HG02870 (cell line): ENCODE data around the gene ZNRF1.
A peak's percentile ranks its signal among the peaks of the same experiment; 100 is the strongest.

ENCODE experiments used
- ATAC-seq: cut with Tn5 transposase; IDR thresholded peaks from one replicate; pipeline ENCODE4 v1.9.1; 2021; ENCODE audit warnings: mild to moderate bottlenecking, moderate library complexity; ENCODE audit not compliant: unreplicated experiment

ZNRF1 gene

GRCh38 chr16:75138636-75139035 is 139.8 kb downstream of the ZNRF1 start:
- no peak for ATAC-seq

- ATAC-seq, result no peak
Measured at GRCh38 chr16:75139498-75139897, 140.7 kb downstream of the ZNRF1 start.

- no peak for ATAC-seq
Measured at GRCh38 chr16:75143941-75144340, 145.1 kb downstream of the ZNRF1 start.

- no peak for ATAC-seq
Measured at GRCh38 chr16:75147968-75148310, 149.1 kb downstream of the ZNRF1 start.

- peak; percentile 74 for ATAC-seq
Measured at GRCh38 chr16:75148311-75149195, 149.7 kb downstream of the ZNRF1 start, which contains the start of gene ZFP1. Gene ZFP1, plus strand, starts transcription at chr16:75148524. Its CDS starts 4,428 bp downstream, at chr16:75152952.

GRCh38 chr16:75151798-75152197 is 153.0 kb downstream of the ZNRF1 start:
- no peak for ATAC-seq

GRCh38 chr16:75152635-75153034 is 153.8 kb downstream of the ZNRF1 start:
- ATAC-seq, result no peak

- no peak for ATAC-seq
Measured at GRCh38 chr16:75160386-75160785, 161.6 kb downstream of the ZNRF1 start.
